K562 (cell line): ENCODE measurements around the gene IGF2R. TPM values are rescaled to one million over a fixed set of nuclear protein-coding genes. Genes with fewer than 3 reads are reported as not detected.

ENCODE experiments used
- ATF1 ChIP-seq, 2 experiments: fragments of 450-650 bp in 1 of 2; IDR thresholded peaks; 2 replicates each; pipeline ENCODE4 v1.6.1; 2016; ENCODE audit warnings: missing compliant biosample characterization in 1 of 2, missing genetic modification characterization in 1 of 2
- DMBX1 ChIP-seq: fragments of 250-450 bp; sonication (Bioruptor Pico); IDR thresholded peaks from 2 replicates; pipeline ENCODE4 v1.8.0; 2022; ENCODE audit warnings: inconsistent platforms, mild to moderate bottlenecking, moderate library complexity, borderline replicate concordance
- ETS2 ChIP-seq: IDR thresholded peaks from 2 replicates; pipeline ENCODE4 v1.6.1; 2016; ENCODE audit warnings: borderline replicate concordance, missing genetic modification characterization, mild to moderate bottlenecking, moderate library complexity, missing compliant biosample characterization; ENCODE audit not compliant: poor library complexity, severe bottlenecking
- FOXJ3 ChIP-seq: sonication (generic); formaldehyde crosslinking; IDR thresholded peaks from 2 replicates; pipeline ENCODE4 v1.4.0; 2020; ENCODE audit warnings: mild to moderate bottlenecking, missing genetic modification reagents
- GTF3C2 ChIP-seq: IDR thresholded peaks from 3 replicates; pipeline ENCODE4 v1.6.1; 2011; ENCODE audit warnings: borderline replicate concordance, mild to moderate bottlenecking, moderate library complexity; ENCODE audit not compliant: insufficient read length; ENCODE audit errors: extremely low read depth
- MEF2D ChIP-seq: conservative IDR thresholded peaks from 2 replicates; pipeline ENCODE4 v1.6.1; 2016; ENCODE audit warnings: low read depth, missing genetic modification characterization, missing compliant biosample characterization
- MTA1 ChIP-seq: fragments of 450-650 bp; IDR thresholded peaks from 2 replicates; pipeline ENCODE4 v1.6.1; 2017; ENCODE audit warnings: borderline replicate concordance
- PPARD ChIP-seq: fragments of 250-450 bp; sonication (Bioruptor Pico); IDR thresholded peaks from 2 replicates; pipeline ENCODE4 v1.8.0; 2022; ENCODE audit warnings: inconsistent platforms, mild to moderate bottlenecking, moderate library complexity
- PRDM10 ChIP-seq: fragments of 450-650 bp; IDR thresholded peaks from 2 replicates; pipeline ENCODE4 v1.6.1; 2018; ENCODE audit not compliant: partially characterized antibody
- RBM17 ChIP-seq: fragments of 200-400 bp; formaldehyde crosslinking; IDR thresholded peaks from 2 replicates; pipeline ENCODE4 v1.6.1; 2017; ENCODE audit warnings: low read depth, mild to moderate bottlenecking, low read length, borderline replicate concordance
- SIN3B ChIP-seq: fragments of 450-650 bp; IDR thresholded peaks from 2 replicates; pipeline ENCODE4 v1.6.1; 2017; ENCODE audit warnings: low read depth, mild to moderate bottlenecking, moderate library complexity
- SRSF9 ChIP-seq: fragments of 200-400 bp; formaldehyde crosslinking; IDR thresholded peaks from 2 replicates; pipeline ENCODE4 v1.6.1; 2017; ENCODE audit warnings: low read depth, low read length, borderline replicate concordance
- TCF7 ChIP-seq: sonication (generic); IDR thresholded peaks from 2 replicates; pipeline ENCODE4 v1.6.1; 2016; ENCODE audit warnings: antibody characterized with exemption, borderline replicate concordance
- ZBTB26 ChIP-seq: fragments of 450-650 bp; formaldehyde crosslinking; IDR thresholded peaks from 2 replicates; pipeline ENCODE4 v1.4.0; 2022; ENCODE audit warnings: missing genetic modification characterization
- ZBTB8A ChIP-seq: fragments of 450-650 bp; IDR thresholded peaks from 2 replicates; pipeline ENCODE4 v1.6.1; 2018; ENCODE audit warnings: mild to moderate bottlenecking, moderate library complexity; ENCODE audit not compliant: partially characterized antibody
- ZNF444 ChIP-seq: fragments of 250-450 bp; sonication (Bioruptor Pico); IDR thresholded peaks from 2 replicates; pipeline ENCODE4 v1.4.0; 2020; ENCODE audit warnings: mild to moderate bottlenecking, moderate library complexity
- polyA plus RNA-seq, 8 experiments: library from polyadenylated mRNA; depleted of rRNA in 4 of 8; stranded (reverse) in 5 of 8; unstranded in 3 of 8; fragments of >200 nt; fragmentation: Nextera tagmentation in 2 of 8; fragmentation: Illumina TruSeq in 1 of 8; extraction: Ambion mirVana in 2 of 8; extraction: Trizol in 1 of 8; gene quantifications; 2 replicates each; pipeline versions ENCODE4 v1.2.1 to v1.2.3, GENCODE V29; 2011 to 2014; ENCODE audit warnings: inconsistent platforms in 1 of 8, missing spikeins in 1 of 8
- total RNA-seq, 7 experiments: library from RNA; depleted of rRNA in 6 of 7; stranded (reverse); fragments of >200 nt in 6 of 7; fragmentation: Illumina TruSeq in 2 of 7; extraction: Trizol in 2 of 7; gene quantifications; 2 replicates each; pipeline versions ENCODE4 v1.2.1 to v1.2.3, GENCODE V29; 2011 to 2021; ENCODE audit warnings: low replicate concordance in 1 of 7
- TF ChIP-seq, protein P1 (sequence below): fragments of 250-450 bp; sonication (Bioruptor Pico); IDR thresholded peaks from 2 replicates; pipeline ENCODE4 v1.8.0; 2022; ENCODE audit warnings: inconsistent platforms

IGF2R gene
- total and polyA plus RNA-seq, 9 of the 15 experiments (the other 6 are each of a cell fraction or from before 2014, with no cell fraction given): 3.5 to 92.3 (median 34.5) TPM

DNA sequence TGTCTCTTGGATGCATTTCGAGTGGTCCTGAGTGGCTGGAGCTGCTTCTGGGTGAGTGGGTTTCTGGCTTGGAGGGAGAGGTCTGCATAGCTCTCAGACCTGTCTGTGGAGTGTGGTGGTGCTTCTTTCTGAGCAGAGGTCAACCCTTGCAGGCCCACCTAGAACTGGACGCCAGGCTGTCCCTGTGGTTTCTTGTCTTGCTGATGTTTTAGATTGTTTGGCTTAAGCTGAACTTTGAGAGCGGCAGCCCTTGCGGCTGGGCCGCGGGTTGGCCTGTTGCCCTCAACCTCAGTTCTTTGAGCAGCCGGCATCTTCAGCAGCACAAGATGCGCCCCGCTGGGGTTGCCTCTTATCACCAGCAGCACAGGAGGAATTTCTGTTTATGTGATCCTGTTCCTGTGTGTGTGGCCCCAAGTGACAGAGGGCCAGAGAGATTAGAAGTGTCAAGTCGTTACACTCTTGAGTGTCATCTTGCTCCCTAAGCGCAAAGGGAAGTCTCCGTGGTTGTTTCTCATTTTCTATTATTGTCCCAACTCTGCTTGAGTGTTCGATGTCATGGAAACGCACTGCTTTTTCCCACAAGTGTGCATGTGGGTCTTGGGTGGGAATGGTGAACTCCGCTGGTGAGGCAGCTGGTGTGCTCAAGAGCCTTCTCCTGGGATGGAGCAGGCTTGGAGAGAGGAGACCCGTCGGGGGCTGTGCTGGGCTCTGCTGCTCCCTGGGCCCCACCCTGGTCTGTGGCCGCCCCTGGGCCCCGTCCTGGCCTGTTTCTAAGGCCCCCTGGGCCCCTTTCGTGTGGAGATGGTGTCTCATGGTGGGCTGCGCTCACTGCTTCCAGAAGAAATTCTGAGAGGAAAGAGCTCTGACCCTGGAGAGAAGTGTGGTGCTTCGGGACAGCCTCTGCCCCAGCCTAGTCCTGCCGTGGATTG is 132.7 kb downstream of the IGF2R start (continued):
- TF ChIP-seq SIN3B (no peak), ZBTB26 (no peak), ETS2 (tag) (no peak), ZNF444 (no peak), MTA1 (peak; percentile 84), RBM17 (no peak), TCF7 (peak; percentile 91), GTF3C2 (no peak), FOXJ3 (CRISPR knock-in tag) (peak; percentile 23; the same call in 1 of the 2 replicates), MEF2D (tag) (peak; percentile 88), SRSF9 (no peak), DMBX1 (CRISPR knock-in tag) (peak; percentile 96), ZBTB8A (no peak), PPARD (CRISPR knock-in tag) (no peak), PRDM10 (peak; percentile 51), ATF1 (CRISPR knock-in tag; IDR thresholded peaks at IDR 0.05) (no peak), ATF1 (tag; IDR thresholded peaks at IDR 0.05) (peak; percentile 80)
- TF ChIP-seq, protein P1, sequence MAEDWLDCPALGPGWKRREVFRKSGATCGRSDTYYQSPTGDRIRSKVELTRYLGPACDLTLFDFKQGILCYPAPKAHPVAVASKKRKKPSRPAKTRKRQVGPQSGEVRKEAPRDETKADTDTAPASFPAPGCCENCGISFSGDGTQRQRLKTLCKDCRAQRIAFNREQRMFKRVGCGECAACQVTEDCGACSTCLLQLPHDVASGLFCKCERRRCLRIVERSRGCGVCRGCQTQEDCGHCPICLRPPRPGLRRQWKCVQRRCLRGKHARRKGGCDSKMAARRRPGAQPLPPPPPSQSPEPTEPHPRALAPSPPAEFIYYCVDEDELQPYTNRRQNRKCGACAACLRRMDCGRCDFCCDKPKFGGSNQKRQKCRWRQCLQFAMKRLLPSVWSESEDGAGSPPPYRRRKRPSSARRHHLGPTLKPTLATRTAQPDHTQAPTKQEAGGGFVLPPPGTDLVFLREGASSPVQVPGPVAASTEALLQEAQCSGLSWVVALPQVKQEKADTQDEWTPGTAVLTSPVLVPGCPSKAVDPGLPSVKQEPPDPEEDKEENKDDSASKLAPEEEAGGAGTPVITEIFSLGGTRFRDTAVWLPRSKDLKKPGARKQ (CRISPR knock-in tag): no peak
